GM18519 (cell line): ENCODE data around the gene GNL3.

Experiments used
- ATAC-seq: cut with Tn5 transposase; IDR thresholded peaks from one replicate; pipeline ENCODE4 v1.9.1; 2021; ENCODE audit warnings: mild to moderate bottlenecking, moderate library complexity; ENCODE audit not compliant: unreplicated experiment, low FRiP score

Gene GNL3

DNA sequence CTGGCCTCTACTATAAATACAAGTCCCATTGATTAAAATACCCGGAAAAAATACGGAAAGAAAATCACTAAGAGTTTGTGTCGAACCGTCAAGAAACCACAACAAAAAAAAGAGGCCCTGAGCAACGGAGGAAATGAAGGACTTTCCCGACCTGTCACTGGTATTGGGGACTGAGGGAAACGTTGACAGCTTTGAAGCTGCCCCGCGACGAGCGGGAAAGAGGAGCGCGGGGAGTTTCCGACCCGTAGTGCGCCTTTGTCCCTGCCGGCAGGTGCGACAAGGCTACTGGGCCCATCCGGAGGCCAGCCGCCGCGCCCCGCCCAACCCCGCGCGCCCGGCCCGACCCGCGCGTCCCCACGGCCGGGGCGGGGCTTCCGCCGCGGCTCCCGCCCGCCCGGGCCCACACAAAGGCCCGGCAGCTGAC, 535 bp upstream of the GNL3 start:
- ATAC-seq: peak; percentile 40

GRCh38 chr3:52688266-52688665, 2.4 kb downstream of the GNL3 start:
- ATAC-seq: no peak

DNA sequence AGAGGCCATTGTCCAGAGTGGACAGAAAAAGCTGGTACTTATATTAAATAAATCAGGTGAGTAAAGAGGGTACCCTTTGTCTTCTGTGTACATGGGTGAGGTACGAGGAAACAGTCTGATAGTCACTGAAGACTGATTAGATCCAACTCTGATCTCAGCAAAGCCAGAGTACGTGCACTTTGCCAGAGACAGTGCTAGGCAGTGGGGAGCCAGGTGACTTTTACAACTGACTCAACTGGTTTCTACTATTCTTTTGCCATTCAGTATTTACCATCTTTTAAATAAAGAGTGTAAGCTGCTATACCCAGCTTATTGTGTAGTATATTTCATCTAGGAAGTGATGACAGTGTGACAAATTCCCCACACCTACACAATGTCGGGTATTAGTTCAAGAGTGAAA, 3.3 kb downstream of the GNL3 start:
- ATAC-seq: no peak

DNA sequence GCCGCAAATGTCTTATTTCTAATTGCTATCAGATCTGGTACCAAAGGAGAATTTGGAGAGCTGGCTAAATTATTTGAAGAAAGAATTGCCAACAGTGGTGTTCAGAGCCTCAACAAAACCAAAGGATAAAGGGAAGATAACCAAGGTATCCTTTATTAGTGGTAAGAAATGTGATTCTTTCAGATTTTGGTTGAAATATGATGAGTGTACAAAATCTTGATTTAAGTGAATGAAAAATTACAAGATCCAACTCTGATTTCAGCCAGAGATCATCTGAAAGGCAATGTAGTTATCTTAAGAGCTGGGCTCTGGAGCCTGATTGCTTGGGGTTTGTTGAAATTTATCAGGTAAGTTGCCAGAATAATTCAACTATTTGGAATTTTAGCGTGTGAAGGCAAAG, 4.7 kb downstream of the GNL3 start:
- ATAC-seq: no peak

- no peak for ATAC-seq
Measured at GRCh38 chr3:52693071-52693470, 7.2 kb downstream of the GNL3 start.

- no peak for ATAC-seq
Measured at GRCh38 chr3:52694528-52695189, 8.8 kb downstream of the GNL3 start.

DNA sequence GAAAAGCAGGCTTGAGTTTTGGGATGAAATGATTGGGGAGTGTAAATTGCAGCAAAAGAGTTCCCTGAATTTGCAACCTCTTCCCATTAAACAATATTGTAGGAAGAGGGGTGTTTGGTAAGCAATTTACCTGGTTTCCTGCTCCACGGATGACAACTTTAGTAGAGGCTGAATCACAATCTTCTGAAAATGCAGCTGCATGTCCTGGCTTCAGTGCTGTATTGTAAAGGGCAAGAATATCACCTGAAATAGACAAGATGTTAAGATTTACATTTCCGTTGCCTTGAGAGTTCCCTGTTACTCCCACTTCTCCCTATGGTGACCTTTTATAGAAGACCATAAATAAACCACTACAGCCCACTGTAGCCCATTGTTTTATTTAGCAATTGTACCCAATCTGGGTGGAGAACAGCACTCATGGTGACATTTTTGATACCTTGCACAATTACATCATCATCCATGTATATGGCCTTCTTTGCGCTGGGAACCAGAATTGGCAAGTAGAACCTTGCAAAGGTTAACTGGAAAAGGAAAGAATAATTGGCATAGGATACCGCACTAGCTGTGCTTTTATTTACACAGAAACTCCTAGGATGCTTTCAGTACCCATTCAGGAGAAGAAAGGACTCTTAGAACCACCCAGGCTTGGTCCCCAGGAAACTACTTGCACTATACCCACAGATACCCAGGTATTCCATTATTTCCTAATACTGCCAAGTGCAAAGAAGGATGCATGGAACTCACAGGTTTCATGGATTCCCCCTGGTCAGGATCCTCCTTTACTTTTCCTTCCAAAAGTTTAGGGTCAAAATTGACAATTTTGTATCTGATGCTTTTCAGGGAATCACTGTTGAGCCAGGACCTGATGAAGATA, 10.2 kb downstream of the GNL3 start:
- ATAC-seq: no peak

GRCh38 chr3:52696830-52697631, 11.2 kb downstream of the GNL3 start:
- ATAC-seq: no peak

DNA sequence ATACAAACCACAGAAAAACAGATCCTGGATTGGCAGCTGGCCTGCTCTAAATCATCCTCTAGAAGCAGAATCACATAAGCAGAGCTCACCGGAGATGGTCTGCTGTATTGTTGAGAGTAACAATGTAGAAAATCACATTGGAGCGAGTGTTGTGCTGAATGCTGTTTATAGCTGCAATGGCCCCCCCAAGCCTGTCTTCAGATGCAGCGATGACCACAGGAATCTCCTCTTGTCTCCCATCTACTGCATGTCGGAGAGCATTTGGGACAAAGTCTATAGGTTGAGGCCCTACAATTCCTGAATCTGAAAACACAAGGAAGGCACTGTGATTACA, 11.8 kb downstream of the GNL3 start:
- no peak for ATAC-seq

DNA sequence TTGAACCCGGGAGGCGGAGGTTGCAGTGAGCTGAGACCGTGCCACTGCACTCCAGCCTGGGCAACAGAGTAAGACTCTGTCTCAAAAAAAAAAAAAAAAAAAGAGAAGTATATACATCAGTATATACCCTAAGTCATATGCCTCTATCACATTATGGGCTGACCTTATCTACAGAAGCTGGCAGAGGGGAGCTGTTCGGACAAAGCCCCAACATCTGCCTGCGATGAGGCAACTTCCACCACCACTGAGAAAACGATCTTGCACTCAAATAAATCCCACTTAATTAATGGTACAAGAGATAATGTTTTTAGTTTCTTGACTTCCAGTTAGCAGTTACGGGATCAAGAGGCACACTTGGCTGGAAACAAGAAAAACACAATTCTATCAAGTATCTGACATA, 17.5 kb downstream of the GNL3 start:
- no peak for ATAC-seq

GRCh38 chr3:52704611-52705437, 19.0 kb downstream of the GNL3 start:
- no peak for ATAC-seq

GRCh38 chr3:52705438-52705687, 19.5 kb downstream of the GNL3 start:
- ATAC-seq: no peak

GRCh38 chr3:52705688-52706686, 20.2 kb downstream of the GNL3 start, which contains the start of the genes GLT8D1 and SPCS1:
GLT8D1 (minus strand) TSS chr3:52705791; CDS start chr3:52700460, 5,331 bp downstream.
SPCS1 (plus strand) TSS chr3:52706106; CDS start chr3:52706247, 141 bp downstream.
- ATAC-seq: peak; percentile 48

DNA sequence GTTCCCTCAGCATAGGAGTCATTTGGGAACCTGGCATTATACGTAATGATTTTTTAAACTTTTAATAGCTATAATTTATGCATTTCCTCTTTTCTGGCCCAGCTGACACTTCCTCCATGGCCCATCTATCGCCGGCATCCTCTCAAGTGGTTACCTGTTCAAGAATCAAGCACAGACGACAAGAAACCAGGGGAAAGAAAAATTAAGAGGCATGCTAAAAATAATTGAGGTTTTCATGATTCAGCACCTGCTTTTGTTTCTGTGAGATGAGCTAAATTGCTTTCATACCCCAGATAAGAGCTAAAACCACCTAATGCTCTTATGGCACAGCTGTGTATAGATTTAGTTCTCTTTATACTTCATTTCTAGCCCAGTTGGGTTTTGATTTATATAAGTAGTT, 21.8 kb downstream of the GNL3 start:
- ATAC-seq: no peak

GRCh38 chr3:52710512-52710911, 24.7 kb downstream of the GNL3 start:
- ATAC-seq: no peak

DNA sequence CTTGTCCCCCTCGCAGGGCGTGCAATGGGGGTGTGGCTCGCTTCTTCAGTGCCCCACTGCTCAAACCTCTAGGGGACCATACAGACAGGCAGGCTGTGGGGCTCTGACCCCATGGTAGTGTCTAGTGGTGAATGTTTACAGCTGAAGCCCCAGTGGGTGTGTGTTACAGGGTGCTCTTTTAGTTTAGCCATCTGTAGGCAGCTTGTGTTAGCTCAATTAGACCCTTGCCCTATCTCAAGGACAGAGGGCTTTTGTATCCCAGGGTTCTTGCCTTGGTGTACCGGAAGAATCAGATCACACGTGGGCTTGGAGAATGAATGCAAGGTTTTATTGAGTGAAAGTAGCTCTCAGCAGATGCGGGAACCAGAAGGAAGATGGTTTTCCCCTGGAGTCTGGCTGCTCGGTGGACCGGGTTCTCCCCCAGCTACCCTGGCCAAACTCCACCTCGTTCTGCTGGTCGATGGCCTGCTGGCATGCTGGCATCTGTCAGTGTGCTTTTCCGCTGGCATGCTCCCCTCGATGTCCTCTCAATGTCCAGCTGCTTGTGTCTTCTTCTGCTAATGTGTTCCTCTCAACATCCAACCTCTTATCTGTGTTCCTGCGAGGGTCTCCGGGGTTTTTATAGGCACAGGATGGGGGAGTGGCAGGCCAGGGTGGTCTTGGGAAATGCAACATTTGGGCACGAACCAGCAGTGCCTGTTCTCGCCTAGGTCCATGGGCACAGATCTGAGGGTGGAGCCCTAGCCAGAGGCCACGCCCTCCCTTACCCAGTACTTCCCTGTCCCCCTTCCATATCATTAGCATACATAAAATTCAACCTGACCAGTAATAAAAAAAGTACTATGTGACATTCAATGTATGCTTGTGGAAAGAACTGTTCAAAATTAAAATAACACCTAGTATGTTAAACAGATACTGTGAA, 26.7 kb downstream of the GNL3 start:
- ATAC-seq: no peak

DNA sequence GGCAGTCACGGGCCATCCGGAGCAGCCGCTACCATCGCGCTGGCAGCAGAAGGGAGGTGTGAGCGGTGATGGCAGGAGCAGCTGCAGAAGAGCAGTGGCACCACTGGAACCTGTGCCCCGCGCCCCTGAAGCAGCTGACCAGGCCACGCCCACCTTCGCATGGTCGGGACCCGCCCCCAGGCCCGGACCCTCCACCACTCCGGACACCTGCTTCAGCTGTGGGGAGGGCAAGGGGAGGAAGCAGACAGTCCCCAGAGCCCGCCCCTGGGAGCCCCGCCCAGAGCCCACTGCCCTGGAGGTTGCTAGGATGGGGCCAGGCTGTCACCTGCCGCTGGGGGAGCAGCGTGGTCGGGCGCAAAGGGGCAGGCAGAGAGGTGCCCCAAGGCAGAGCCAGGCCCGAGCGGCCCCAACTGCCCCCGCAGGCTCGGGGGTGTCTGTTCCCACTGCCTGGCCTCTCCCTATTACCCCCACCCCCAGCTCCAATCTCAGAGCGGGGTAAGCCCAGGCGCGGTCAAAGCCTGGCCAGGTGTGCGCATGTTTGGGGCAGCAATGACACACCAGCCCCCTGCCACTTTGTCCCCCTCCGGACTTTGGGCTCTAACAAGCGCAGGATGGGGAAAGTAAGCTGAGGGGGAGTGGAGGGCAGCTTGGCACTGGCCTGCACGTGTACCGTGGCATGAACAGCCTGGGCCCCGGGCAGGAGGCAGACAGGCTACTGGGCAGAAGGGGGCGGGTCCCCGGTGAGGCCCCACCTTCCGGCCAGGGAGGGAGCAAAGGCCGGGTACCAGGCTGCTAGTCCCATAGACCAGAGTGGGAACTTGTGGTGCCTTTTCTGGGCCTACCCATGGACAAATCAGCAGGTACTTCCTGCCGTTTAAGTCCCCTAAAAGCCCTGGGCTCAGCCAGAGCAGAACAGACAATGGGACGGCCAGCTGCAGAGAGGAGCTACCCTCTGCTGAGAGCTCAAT, 28.8 kb downstream of the GNL3 start:
- ATAC-seq: no peak
